Measurements from ENCODE around the gene ZFAND5. TPM values are rescaled to one million over a fixed set of nuclear protein-coding genes. Genes with fewer than 3 reads are reported as not detected.

The ZFAND5 gene
- total and polyA plus RNA-seq, 2 of the 13 experiments (the other 11 are each of a cell fraction or from before 2014, with no cell fraction given): 53.4 to 60.2 TPM

GRCh38 chr9:72364679-72365524, at the start of gene ZFAND5 (continued):
- no peak for TF ChIP-seq ZNF513 (CRISPR knock-in tag; conservative IDR thresholded peaks at IDR 0.05)
- no peak for TF ChIP-seq ZNF468 (CRISPR knock-in tag; IDR thresholded peaks at IDR 0.05)
- TF ChIP-seq TP53 (CRISPR knock-in tag; conservative IDR thresholded peaks at IDR 0.05): no peak
- TF ChIP-seq DNMT3B (CRISPR knock-in tag; conservative IDR thresholded peaks at IDR 0.05): no peak
- TF ChIP-seq MXD3 (CRISPR knock-in tag; IDR thresholded peaks at IDR 0.05): peak; percentile 78
- TF ChIP-seq ZFAT (CRISPR knock-in tag; conservative IDR thresholded peaks at IDR 0.05): no peak
- no peak for TF ChIP-seq CREM (IDR thresholded peaks at IDR 0.05)
- TF ChIP-seq CREM (CRISPR knock-in tag; IDR thresholded peaks at IDR 0.05): no peak
- TF ChIP-seq SMARCC2 (IDR thresholded peaks at IDR 0.05): no peak
- TF ChIP-seq RFX1 (IDR thresholded peaks at IDR 0.05): no peak
- TF ChIP-seq NFAT5 (CRISPR knock-in tag; IDR thresholded peaks at IDR 0.05): no peak; the same call in 1 of the 2 replicates
- peak; percentile 85 for TF ChIP-seq ZNF678 (CRISPR knock-in tag; IDR thresholded peaks at IDR 0.05)
- 0 out of 2 replicates have a peak, but pooled peaks have one; percentile 72 for TF ChIP-seq ATF6 (CRISPR knock-in tag; conservative IDR thresholded peaks at IDR 0.05)
- TF ChIP-seq ELF4 (CRISPR knock-in tag; IDR thresholded peaks at IDR 0.05; ENCODE audit: borderline replicate concordance): no peak
- peak; percentile 67; the same call in 1 of the 2 replicates for TF ChIP-seq ATF2 (CRISPR knock-in tag; IDR thresholded peaks at IDR 0.05)

Measured in HepG2 (cell line).